ENCODE data around the gene ARL16. TPM values are rescaled to one million over a fixed set of nuclear protein-coding genes. Genes with fewer than 3 reads are reported as not detected.

The ARL16 gene
- total and polyA plus RNA-seq, 2 donors (not counting 3 experiments of a cell fraction or from before 2014, with no cell fraction given), result 41.4 to 71.7 TPM

DNA sequence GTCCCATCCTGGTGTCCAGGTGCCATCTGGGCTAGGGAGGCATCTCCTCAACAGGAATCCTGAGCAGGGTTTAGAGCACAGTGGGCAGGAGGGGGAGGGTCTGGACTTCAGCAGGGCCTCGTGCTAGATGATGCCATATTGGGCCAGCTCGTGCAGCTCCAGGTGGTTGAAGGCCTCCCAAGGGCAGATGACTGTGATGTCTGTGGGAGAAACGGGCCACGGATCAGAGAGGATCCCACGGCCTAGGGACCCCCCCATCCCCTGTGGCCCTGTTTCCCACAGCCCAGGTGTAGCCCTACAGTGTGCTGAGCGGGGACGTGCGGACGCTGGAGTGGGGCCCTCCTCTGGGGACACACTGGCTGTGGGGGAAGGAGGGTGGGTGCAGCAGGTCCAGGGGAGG lies 32.6 kb downstream of the ARL16 start:
- FAIRE-seq (no peak), DNase-seq (ENCODE audit: low read depth, low spot score) (no peak)
- CTCF ChIA-PET, result interaction anchor here (1.4 kb wide), 1 partner anchor 9 kb away, joined by 4 read pairs; no protein-coding TSS in a partner anchor
- no peaks in the 10 kb centered on the region for H3K79me2 ChIP-seq (ENCODE audit: control insufficient read depth, insufficient read depth, low read length)
- H3K4me3 ChIP-seq (replicated peaks in 1 of 3; ENCODE audit: insufficient read depth in 1 of 3, low read depth in 1 of 3, low read length in 3 of 3), result no peak overlapping the region
- H2AFZ ChIP-seq (ENCODE audit: low read depth, low read length), result no peak overlapping the region
- H4K20me1 ChIP-seq (replicated peaks; ENCODE audit: control insufficient read depth, extremely low read depth, insufficient read depth, low read length), result no peaks in the 10 kb centered on the region
- dilution Hi-C loops (cut with MboI; ENCODE audit: extremely low pct_ligation_motif_present, low sequenced_read_pairs), result no loop called here
- peaks cover 18 to 22% of the 10 kb centered on the region in 2 experiments for H3K27me3 ChIP-seq (ENCODE audit: control insufficient read depth in 2 of 2, insufficient read depth in 2 of 2, low read length in 2 of 2)
- no peak for TF ChIP-seq GATA2 (IDR thresholded peaks at IDR 0.05; ENCODE audit: insufficient read depth, insufficient read length, low read depth, low read length)
- TF ChIP-seq JUN (IDR thresholded peaks at IDR 0.05; ENCODE audit: borderline replicate concordance, insufficient read depth, insufficient read length, low read depth), result no peak
- no peaks in the 10 kb centered on the region for H3K36me3 ChIP-seq (ENCODE audit: control insufficient read depth in 2 of 2, extremely low read depth in 1 of 2, insufficient read depth in 2 of 2, low read length in 2 of 2)
- intact Hi-C loops (cut with micrococcal nuclease), result no loop called here
- H3K9ac ChIP-seq (replicated peaks; ENCODE audit: extremely low read depth, insufficient read depth, low read length), result no peak overlapping the region
- no peak overlapping the region for H3K4me2 ChIP-seq (ENCODE audit: insufficient read depth, low read length)
- POLR2A ChIA-PET, result no interaction called here
- H3K9me1 ChIP-seq (replicated peaks; ENCODE audit: control insufficient read depth, extremely low read depth, insufficient read depth, low read length), result no peaks in the 10 kb centered on the region
- H3K4me1 ChIP-seq (ENCODE audit: control insufficient read depth, extremely low read depth, insufficient read depth, low read length), result no peaks in the 10 kb centered on the region
- no TSS peak for BruUV-seq (replicated peaks)
- H3K27ac ChIP-seq (ENCODE audit: insufficient read depth, low read depth, low read length), result no peak overlapping the region
- H3K9me3 ChIP-seq (replicated peaks; ENCODE audit: control insufficient read depth, insufficient read depth, low read length), result no peaks in the 10 kb centered on the region

GRCh38 chr17:81648707-81649085 lies 34.9 kb downstream of the ARL16 start:
- Histone ChIP-seq H3K4me3 (replicated peaks in 1 of 3; ENCODE audit: insufficient read depth in 1 of 3, low read depth in 1 of 3, low read length in 3 of 3) (no peak overlapping the region), H3K79me2 (ENCODE audit: control insufficient read depth, insufficient read depth, low read length) (no peaks in the 10 kb centered on the region), H2AFZ (ENCODE audit: low read depth, low read length) (no peak overlapping the region), H3K27ac (ENCODE audit: insufficient read depth, low read depth, low read length) (no peak overlapping the region), H3K36me3 (ENCODE audit: control insufficient read depth in 2 of 2, extremely low read depth in 1 of 2, insufficient read depth in 2 of 2, low read length in 2 of 2) (no peaks in the 10 kb centered on the region), H3K4me1 (ENCODE audit: control insufficient read depth, extremely low read depth, insufficient read depth, low read length) (no peaks in the 10 kb centered on the region), H3K9me3 (replicated peaks; ENCODE audit: control insufficient read depth, insufficient read depth, low read length) (no peaks in the 10 kb centered on the region), H3K4me2 (ENCODE audit: insufficient read depth, low read length) (no peak overlapping the region), H4K20me1 (replicated peaks; ENCODE audit: control insufficient read depth, extremely low read depth, insufficient read depth, low read length) (no peaks in the 10 kb centered on the region), H3K9ac (replicated peaks; ENCODE audit: extremely low read depth, insufficient read depth, low read length) (no peak overlapping the region), H3K9me1 (replicated peaks; ENCODE audit: control insufficient read depth, extremely low read depth, insufficient read depth, low read length) (no peaks in the 10 kb centered on the region), H3K27me3 (ENCODE audit: control insufficient read depth in 2 of 2, insufficient read depth in 2 of 2, low read length in 2 of 2) (peaks cover 18 to 22% of the 10 kb centered on the region in 2 experiments)
- TF ChIP-seq MAX (IDR thresholded peaks at IDR 0.05; ENCODE audit: insufficient read depth, insufficient read length) (no peak), EZH2 (IDR thresholded peaks at IDR 0.05; ENCODE audit: borderline replicate concordance, low read depth, low read length, severe bottlenecking) (no peak), JUN (IDR thresholded peaks at IDR 0.05; ENCODE audit: borderline replicate concordance, insufficient read depth, insufficient read length, low read depth) (no peak), FOS (IDR thresholded peaks at IDR 0.05; ENCODE audit: borderline replicate concordance, insufficient read depth, low read length) (no peak), POLR2AphosphoS5 (IDR thresholded peaks at IDR 0.05; ENCODE audit: insufficient read depth, low read depth, low read length) (no peak), GATA2 (IDR thresholded peaks at IDR 0.05; ENCODE audit: insufficient read depth, insufficient read length, low read depth, low read length) (no peak), POLR2A (IDR thresholded peaks at IDR 0.05; ENCODE audit: low read depth, low read length) (no peak), CTCF (IDR thresholded peaks at IDR 0.05; ENCODE audit: extremely low read depth in 1 of 2, insufficient read depth in 1 of 2, low read depth in 1 of 2, low read length in 2 of 2) (no peak), MYC (IDR thresholded peaks at IDR 0.05; ENCODE audit: low read depth, low read length) (no peak)
- CTCF ChIA-PET, result no interaction called here
- dilution Hi-C loops (cut with MboI; ENCODE audit: extremely low pct_ligation_motif_present, low sequenced_read_pairs), result no loop called here
- DNase-seq (ENCODE audit: low read depth, low spot score), result no peak
- intact Hi-C loops (cut with micrococcal nuclease), result no loop called here
- no TSS peak for BruUV-seq (replicated peaks)
- no peak for FAIRE-seq
- POLR2A ChIA-PET, result no interaction called here

All from endothelial cell of umbilical vein (primary cell).